CD14-positive monocyte (primary cell): ENCODE results near the gene CDH13. TPM values are rescaled to one million over a fixed set of nuclear protein-coding genes. Genes with fewer than 3 reads are reported as not detected.

Experiments
- DNase-seq, 3 donors: peaks; one replicate each; pipeline ENCODE4 v3.0.0-alpha.2; 2011 to 2022
- H2AFZ ChIP-seq: 2 replicates; pipeline ENCODE4 v1.6.0; 2012; ENCODE audit warnings: mild to moderate bottlenecking, low read depth, low read length, inconsistent platforms; ENCODE audit not compliant: insufficient read depth, poor library complexity, severe bottlenecking
- H3K27ac ChIP-seq, 2 donors: 1 replicate in 1 of 2; 2 replicates in 1 of 2; pipeline ENCODE4 v1.5.1; 2012 to 2013; ENCODE audit warnings: low read length in 2 of 2, control low read depth in 1 of 2, inconsistent platforms in 1 of 2, low read depth in 1 of 2, mild to moderate bottlenecking in 1 of 2
- H3K27me3 ChIP-seq, 2 donors: one replicate each; pipeline versions ENCODE4 v1.6.0 to v1.6.1; 2011 to 2013; ENCODE audit warnings: low read length in 2 of 2; ENCODE audit not compliant: control insufficient read depth in 2 of 2, insufficient read depth in 2 of 2
- H3K36me3 ChIP-seq, 2 donors: replicated peaks in 1 of 2; 1 replicate in 1 of 2; 2 replicates in 1 of 2; pipeline versions ENCODE4 v1.5.1 to v1.6.1; 2012 to 2013; ENCODE audit warnings: low read length in 2 of 2, control low read depth in 1 of 2, inconsistent platforms in 1 of 2, mild to moderate bottlenecking in 1 of 2; ENCODE audit not compliant: insufficient read depth in 2 of 2, control insufficient read depth in 1 of 2
- H3K4me1 ChIP-seq, 2 donors: 1 replicate in 1 of 2; 2 replicates in 1 of 2; pipeline versions ENCODE4 v1.5.1 to v1.6.1; 2012 to 2013; ENCODE audit warnings: low read length in 2 of 2, control low read depth in 1 of 2, inconsistent platforms in 1 of 2, mild to moderate bottlenecking in 1 of 2, moderate library complexity in 1 of 2; ENCODE audit not compliant: insufficient read depth in 2 of 2, control insufficient read depth in 1 of 2
- H3K4me2 ChIP-seq: replicated peaks from 2 replicates; pipeline ENCODE3; 2012; ENCODE audit warnings: low read length, moderate library complexity, mild to moderate bottlenecking; ENCODE audit not compliant: poor library complexity, severe bottlenecking; ENCODE audit errors: extremely low read depth
- H3K4me3 ChIP-seq, 3 experiments: fragments of 200-600 bp in 1 of 3; sonication (generic) in 1 of 3; replicated peaks in 1 of 3; 1 replicate in 2 of 3; 2 replicates in 1 of 3; pipeline ENCODE4 v1.5.1; 2011 to 2013; ENCODE audit warnings: low read length in 3 of 3, mild to moderate bottlenecking in 3 of 3, control low read depth in 2 of 3, low read depth in 2 of 3, inconsistent platforms in 1 of 3, moderate library complexity in 1 of 3
- H3K79me2 ChIP-seq: 2 replicates; pipeline ENCODE4 v1.6.0; 2012; ENCODE audit warnings: mild to moderate bottlenecking, control low read depth, inconsistent platforms, low read length, moderate library complexity; ENCODE audit not compliant: insufficient read depth
- H3K9ac ChIP-seq: 2 replicates; pipeline ENCODE4 v1.6.0; 2017; ENCODE audit warnings: low read length, mild to moderate bottlenecking; ENCODE audit not compliant: insufficient read depth, poor library complexity, severe bottlenecking
- H3K9me3 ChIP-seq, 2 donors: replicated peaks in 1 of 2; 1 replicate in 1 of 2; 2 replicates in 1 of 2; pipeline versions ENCODE4 v1.5.1 to v1.6.1; 2012 to 2013; ENCODE audit warnings: low read length in 2 of 2, control low read depth in 1 of 2; ENCODE audit not compliant: control insufficient read depth in 1 of 2, insufficient read depth in 1 of 2
- H4K20me1 ChIP-seq: 2 replicates; pipeline ENCODE4 v1.6.0; 2012; ENCODE audit warnings: mild to moderate bottlenecking, low read length, control low read depth, moderate library complexity; ENCODE audit not compliant: insufficient read depth
- H3K27ac Mint-ChIP-seq, 7 donors: one replicate each; pipeline ENCODE4 v1.8.0; 2020; ENCODE audit warnings: mild to moderate bottlenecking in 7 of 7, mixed read lengths in 7 of 7, moderate library complexity in 6 of 7, inconsistent platforms in 2 of 7
- H3K27me3 Mint-ChIP-seq, 3 donors: one replicate each; pipeline ENCODE4 v1.8.0; 2021 to 2022; ENCODE audit warnings: low read depth in 3 of 3, mild to moderate bottlenecking in 3 of 3, mixed read lengths in 3 of 3, moderate library complexity in 3 of 3, inconsistent platforms in 1 of 3
- H3K36me3 Mint-ChIP-seq, 2 donors: one replicate each; pipeline ENCODE4 v1.8.0; 2020; ENCODE audit warnings: mixed read lengths in 2 of 2, inconsistent platforms in 1 of 2, mild to moderate bottlenecking in 1 of 2
- H3K4me1 Mint-ChIP-seq: one replicate; pipeline ENCODE4 v1.8.0; 2020; ENCODE audit warnings: mild to moderate bottlenecking, mixed read lengths
- H3K4me3 Mint-ChIP-seq, 2 donors: one replicate each; pipeline ENCODE4 v1.8.0; 2020; ENCODE audit warnings: mild to moderate bottlenecking in 2 of 2, mixed read lengths in 2 of 2, moderate library complexity in 1 of 2
- H3K9me3 Mint-ChIP-seq, 7 donors: one replicate each; pipeline ENCODE4 v1.8.0; 2020 to 2022; ENCODE audit warnings: mixed read lengths in 7 of 7, mild to moderate bottlenecking in 6 of 7, moderate library complexity in 6 of 7, inconsistent platforms in 2 of 7
- WGBS: methylation state at CpG from one replicate; pipeline ENCODE4 v1.1.5; 2013; ENCODE audit warnings: missing lambda C conversion rate; ENCODE audit not compliant: insufficient coverage; 5-methylcytosine and 5-hydroxymethylcytosine counted together
- intact Hi-C, 2 donors: fragments of 100-400 bp; cut with micrococcal nuclease; formaldehyde crosslinking; loops; one replicate each; pipeline versions ENCODE4 v1.15.0 to v1.15.1; 2023
- polyA plus RNA-seq, 3 donors: library from polyadenylated mRNA; depleted of rRNA in 1 of 3; unstranded in 2 of 3; stranded (reverse) in 1 of 3; fragments of 300-500 nt in 2 of 3; fragments of >200 nt in 1 of 3; fragmentation: Illumina TruSeq in 2 of 3; gene quantifications; 1 replicate in 2 of 3; 2 replicates in 1 of 3; pipeline ENCODE4 v1.2.3, GENCODE V29; 2012 to 2021
- TF ChIP-seq, protein P1 (sequence below): fragments of 200-600 bp; IDR thresholded peaks from one replicate; pipeline ENCODE4 v1.8.0; 2022; ENCODE audit warnings: antibody characterized with exemption, mild to moderate bottlenecking

Gene CDH13
- polyA plus RNA-seq, 3 donors, result 0.13 to 0.19 TPM; not detected in 1

DNA sequence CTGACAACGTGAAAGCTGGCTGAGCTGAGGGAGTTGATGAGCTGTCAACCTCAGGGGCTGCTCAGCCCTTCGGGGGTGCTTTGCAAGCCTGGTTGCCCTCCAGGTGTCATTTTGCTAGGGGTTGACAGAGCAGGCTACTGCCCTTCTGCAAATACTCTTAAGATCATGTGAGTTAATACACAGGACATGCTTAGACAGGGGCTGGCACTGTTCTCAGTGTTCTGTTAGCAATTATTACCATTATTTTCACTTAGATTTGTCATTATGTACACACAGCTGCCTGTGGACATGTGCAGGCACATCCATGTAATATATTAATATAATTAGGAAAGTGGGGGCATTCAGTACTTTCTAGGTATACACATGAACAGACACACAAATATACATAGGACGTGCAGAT, 626.8 kb downstream of the CDH13 start:
- Histone ChIP-seq H4K20me1 (no peaks in the 10 kb centered on the region), H3K36me3 (no peaks in the 10 kb centered on the region), H3K79me2 (no peaks in the 10 kb centered on the region), H3K9me3 (no peaks in the 10 kb centered on the region), H3K4me2 (no peak overlapping the region), H3K27me3 (no peaks in the 10 kb centered on the region), H2AFZ (no peak overlapping the region), H3K4me1 (no peaks in the 10 kb centered on the region), H3K9ac (no peak overlapping the region), H3K4me3 (no peak overlapping the region), H3K27ac (no peak overlapping the region)
- intact Hi-C loops, result no loop called here
- WGBS, result 77% methylated on average over 2 of the region's 3 CpGs
- no peaks in the 10 kb centered on the region for H3K4me1 Mint-ChIP-seq
- no peak for DNase-seq
- TF ChIP-seq, protein P1, sequence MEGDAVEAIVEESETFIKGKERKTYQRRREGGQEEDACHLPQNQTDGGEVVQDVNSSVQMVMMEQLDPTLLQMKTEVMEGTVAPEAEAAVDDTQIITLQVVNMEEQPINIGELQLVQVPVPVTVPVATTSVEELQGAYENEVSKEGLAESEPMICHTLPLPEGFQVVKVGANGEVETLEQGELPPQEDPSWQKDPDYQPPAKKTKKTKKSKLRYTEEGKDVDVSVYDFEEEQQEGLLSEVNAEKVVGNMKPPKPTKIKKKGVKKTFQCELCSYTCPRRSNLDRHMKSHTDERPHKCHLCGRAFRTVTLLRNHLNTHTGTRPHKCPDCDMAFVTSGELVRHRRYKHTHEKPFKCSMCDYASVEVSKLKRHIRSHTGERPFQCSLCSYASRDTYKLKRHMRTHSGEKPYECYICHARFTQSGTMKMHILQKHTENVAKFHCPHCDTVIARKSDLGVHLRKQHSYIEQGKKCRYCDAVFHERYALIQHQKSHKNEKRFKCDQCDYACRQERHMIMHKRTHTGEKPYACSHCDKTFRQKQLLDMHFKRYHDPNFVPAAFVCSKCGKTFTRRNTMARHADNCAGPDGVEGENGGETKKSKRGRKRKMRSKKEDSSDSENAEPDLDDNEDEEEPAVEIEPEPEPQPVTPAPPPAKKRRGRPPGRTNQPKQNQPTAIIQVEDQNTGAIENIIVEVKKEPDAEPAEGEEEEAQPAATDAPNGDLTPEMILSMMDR, result no peak
- no peaks in the 10 kb centered on the region for H3K36me3 Mint-ChIP-seq
- peaks cover 0 to 8% (median 0%) of the 10 kb centered on the region in 7 donors for H3K9me3 Mint-ChIP-seq
- peaks cover 0 to 4% (median 0%) of the 10 kb centered on the region in 3 donors for H3K27me3 Mint-ChIP-seq
- no peak overlapping the region for H3K27ac Mint-ChIP-seq
- H3K4me3 Mint-ChIP-seq, result no peak overlapping the region

DNA sequence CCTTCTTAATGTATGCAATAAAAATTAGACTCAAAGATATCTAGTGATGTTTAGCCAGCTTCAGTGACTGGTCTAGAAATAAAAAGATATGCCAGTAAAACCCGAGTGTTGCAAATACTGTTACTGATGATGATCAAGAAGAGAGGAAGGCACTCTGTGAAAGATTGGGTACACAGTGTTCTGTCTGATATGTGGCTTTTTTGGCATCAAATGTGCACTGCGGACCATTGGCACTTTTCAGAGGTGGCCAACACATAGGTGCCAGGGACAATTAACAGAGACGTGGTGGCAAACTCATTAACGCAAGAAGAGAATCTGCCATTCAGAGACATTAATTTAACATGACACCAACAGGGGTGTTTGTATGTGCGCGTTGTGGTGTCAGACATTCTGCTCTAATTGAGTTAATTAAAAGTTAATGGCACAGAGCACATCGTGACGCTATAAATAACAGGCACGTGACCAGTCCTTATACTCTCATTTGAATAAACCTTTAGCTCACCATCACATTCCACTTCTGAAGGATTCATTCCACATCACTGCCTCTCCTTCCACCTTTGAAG, 631.7 kb downstream of the CDH13 start:
- intact Hi-C loops, result no loop called here
- H3K4me3 Mint-ChIP-seq, result no peak overlapping the region

More for the DNA sequence above, 631.7 kb downstream of the CDH13 start:
- H3K36me3 ChIP-seq, result no peaks in the 10 kb centered on the region
- Mint-ChIP-seq H3K9me3 (peaks cover 0 to 8% (median 0%) of the 10 kb centered on the region in 7 donors), H3K27ac (no peak overlapping the region), H3K4me1 (no peaks in the 10 kb centered on the region), H3K27me3 (peaks cover 3% of the 10 kb centered on the region in 3 donors), H3K36me3 (no peaks in the 10 kb centered on the region)
- H2AFZ ChIP-seq, result no peak overlapping the region
- no peaks in the 10 kb centered on the region for H3K9me3 ChIP-seq
- WGBS, result 96% methylated on average over 2 of the region's 9 CpGs
- no peaks in the 10 kb centered on the region for H3K4me1 ChIP-seq
- H3K27ac ChIP-seq, result no peak overlapping the region
- H3K79me2 ChIP-seq, result no peaks in the 10 kb centered on the region
- H4K20me1 ChIP-seq, result no peaks in the 10 kb centered on the region
- DNase-seq, result no peak
- TF ChIP-seq, protein P1, result no peak
- no peak overlapping the region for H3K4me2 ChIP-seq
- no peaks in the 10 kb centered on the region for H3K27me3 ChIP-seq
- H3K4me3 ChIP-seq, result no peak overlapping the region
- no peak overlapping the region for H3K9ac ChIP-seq
